Caco-2 (cell line): ENCODE results near the gene ADAMTS15. TPM values are rescaled to one million over a fixed set of nuclear protein-coding genes. Genes with fewer than 3 reads are reported as not detected.

ENCODE experiments used
- BruUV-seq: library from RNA; stranded (reverse); fragments of 400-500 nt; replicated peaks from 2 replicates; lab custom pipeline; 2021; lab: Mats Ljungman, UMichigan
- CTCF ChIA-PET: fragments of 300-600 bp; sonication (Branson Sonifier 250); formaldehyde crosslinking; loops from one replicate; lab custom pipeline; 2022; ENCODE audit warnings: antibody characterized with exemption; lab: Charles Lee
- POLR2A ChIA-PET: fragments of 300-600 bp; sonication (Branson Sonifier 250); formaldehyde crosslinking; loops from one replicate; lab custom pipeline; 2022; ENCODE audit warnings: antibody characterized with exemption; lab: Charles Lee
- DNase-seq, 2 experiments: peaks; one replicate each; pipeline versions ENCODE4 v3.0.0 to v3.0.0-alpha.2; 2020 to 2022
- H3K27me3 ChIP-seq: replicated peaks from 2 replicates; pipeline ENCODE4 v1.6.0; 2011; ENCODE audit warnings: low read length; ENCODE audit not compliant: control insufficient read depth, insufficient read depth
- H3K36me3 ChIP-seq: 2 replicates; pipeline ENCODE4 v1.5.1; 2011; ENCODE audit warnings: low read length; ENCODE audit not compliant: control insufficient read depth, insufficient read depth
- H3K4me1 ChIP-seq: fragments of 250-450 bp; sonication (Bioruptor Pico); 2 replicates; pipeline ENCODE4 v1.5.1; 2020; ENCODE audit warnings: mild to moderate bottlenecking
- H3K4me3 ChIP-seq: 2 replicates; pipeline ENCODE4 v1.5.1; 2011; ENCODE audit warnings: low read depth, mild to moderate bottlenecking, control low read depth, low read length
- H3K9me3 ChIP-seq: fragments of 250-450 bp; sonication (Bioruptor Pico); 2 replicates; pipeline ENCODE4 v1.5.1; 2020; ENCODE audit warnings: mild to moderate bottlenecking, moderate library complexity
- H3K27ac Mint-ChIP-seq: one replicate; pipeline ENCODE4 v1.8.0; 2022; ENCODE audit warnings: mixed read lengths; ENCODE audit not compliant: unreplicated experiment
- H3K27me3 Mint-ChIP-seq: one replicate; pipeline ENCODE4 v1.8.0; 2022; ENCODE audit warnings: mixed read lengths; ENCODE audit not compliant: insufficient read depth, unreplicated experiment
- H3K36me3 Mint-ChIP-seq: one replicate; pipeline ENCODE4 v1.8.0; 2022; ENCODE audit warnings: mild to moderate bottlenecking, mixed read lengths; ENCODE audit not compliant: insufficient read depth, unreplicated experiment
- H3K4me1 Mint-ChIP-seq: one replicate; pipeline ENCODE4 v1.8.0; 2022; ENCODE audit warnings: low read depth, mixed read lengths; ENCODE audit not compliant: unreplicated experiment
- H3K4me3 Mint-ChIP-seq: one replicate; pipeline ENCODE4 v1.8.0; 2022; ENCODE audit warnings: mild to moderate bottlenecking, moderate library complexity, mixed read lengths; ENCODE audit not compliant: unreplicated experiment
- H3K9me3 Mint-ChIP-seq: one replicate; pipeline ENCODE4 v1.8.0; 2022; ENCODE audit warnings: mixed read lengths; ENCODE audit not compliant: unreplicated experiment
- intact Hi-C: fragments of 100-400 bp; cut with micrococcal nuclease; formaldehyde crosslinking; loops from one replicate; pipeline ENCODE4 v1.10.0; 2022; ENCODE audit not compliant: unreplicated experiment
- total RNA-seq: library from RNA; stranded (reverse); gene quantifications from 2 replicates; pipeline ENCODE4 v1.2.3, GENCODE V29; 2022
- TF ChIP-seq, protein P1 (sequence below), 2 experiments: fragments of 200-600 bp in 1 of 2; IDR thresholded peaks; 1 replicate in 1 of 2; 2 replicates in 1 of 2; pipeline versions ENCODE4 v1.5.1 to v1.8.0; 2011 to 2022; ENCODE audit warnings: antibody characterized with exemption in 1 of 2, control low read depth in 1 of 2, inconsistent platforms in 1 of 2, low read depth in 1 of 2, low read length in 1 of 2, mild to moderate bottlenecking in 1 of 2, moderate library complexity in 1 of 2; ENCODE audit not compliant: insufficient read depth in 1 of 2, severe bottlenecking in 1 of 2, unreplicated experiment in 1 of 2

Gene ADAMTS15
- total RNA-seq, 1 experiment from 2014 or later, result 0.20 TPM

DNA sequence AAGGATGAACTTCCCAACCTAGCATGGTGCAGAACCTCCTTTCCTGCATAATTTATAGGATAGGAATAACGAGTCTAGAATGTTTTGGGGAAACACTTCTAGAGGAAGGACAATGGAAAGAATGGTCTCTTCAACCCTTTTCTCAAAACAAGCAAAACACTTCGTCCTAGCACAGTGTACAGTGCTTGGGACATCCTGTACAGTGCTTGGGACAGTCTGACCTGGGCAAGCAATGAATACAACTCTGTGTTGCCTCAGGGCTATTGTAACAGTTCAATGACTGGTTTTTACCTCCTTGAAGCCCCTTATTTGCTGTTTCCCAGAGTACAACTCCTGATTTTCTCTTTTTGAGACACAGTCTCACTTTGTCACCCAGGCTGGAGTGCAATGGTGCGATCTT, 18.5 kb upstream of the ADAMTS15 start:
- Mint-ChIP-seq H3K4me3 (no peak overlapping the region), H3K27me3 (peaks cover 37% of the 10 kb centered on the region), H3K9me3 (no peaks in the 10 kb centered on the region), H3K36me3 (no peaks in the 10 kb centered on the region), H3K4me1 (peaks cover 14% of the 10 kb centered on the region), H3K27ac (no peak overlapping the region)
- intact Hi-C loops, result loop anchor here (5.0 kb wide), 1 partner anchor 132 kb away; no protein-coding TSS in a partner anchor
- Histone ChIP-seq H3K4me3 (no peak overlapping the region), H3K4me1 (peaks cover 5% of the 10 kb centered on the region), H3K9me3 (no peaks in the 10 kb centered on the region), H3K27me3 (peaks cover 24% of the 10 kb centered on the region), H3K36me3 (no peaks in the 10 kb centered on the region)
- POLR2A ChIA-PET, result no interaction called here
- no peak for DNase-seq
- CTCF ChIA-PET, result interaction anchor here (1.4 kb wide), 1 partner anchor 217 kb away, joined by 6 read pairs; no protein-coding TSS in a partner anchor
- TF ChIP-seq, protein P1, sequence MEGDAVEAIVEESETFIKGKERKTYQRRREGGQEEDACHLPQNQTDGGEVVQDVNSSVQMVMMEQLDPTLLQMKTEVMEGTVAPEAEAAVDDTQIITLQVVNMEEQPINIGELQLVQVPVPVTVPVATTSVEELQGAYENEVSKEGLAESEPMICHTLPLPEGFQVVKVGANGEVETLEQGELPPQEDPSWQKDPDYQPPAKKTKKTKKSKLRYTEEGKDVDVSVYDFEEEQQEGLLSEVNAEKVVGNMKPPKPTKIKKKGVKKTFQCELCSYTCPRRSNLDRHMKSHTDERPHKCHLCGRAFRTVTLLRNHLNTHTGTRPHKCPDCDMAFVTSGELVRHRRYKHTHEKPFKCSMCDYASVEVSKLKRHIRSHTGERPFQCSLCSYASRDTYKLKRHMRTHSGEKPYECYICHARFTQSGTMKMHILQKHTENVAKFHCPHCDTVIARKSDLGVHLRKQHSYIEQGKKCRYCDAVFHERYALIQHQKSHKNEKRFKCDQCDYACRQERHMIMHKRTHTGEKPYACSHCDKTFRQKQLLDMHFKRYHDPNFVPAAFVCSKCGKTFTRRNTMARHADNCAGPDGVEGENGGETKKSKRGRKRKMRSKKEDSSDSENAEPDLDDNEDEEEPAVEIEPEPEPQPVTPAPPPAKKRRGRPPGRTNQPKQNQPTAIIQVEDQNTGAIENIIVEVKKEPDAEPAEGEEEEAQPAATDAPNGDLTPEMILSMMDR (IDR thresholded peaks at IDR 0.05; ENCODE audit: insufficient read depth in 1 of 2, low read depth in 1 of 2, low read length in 1 of 2, severe bottlenecking in 1 of 2, unreplicated experiment in 1 of 2), result no peak
- BruUV-seq, result no TSS peak

DNA sequence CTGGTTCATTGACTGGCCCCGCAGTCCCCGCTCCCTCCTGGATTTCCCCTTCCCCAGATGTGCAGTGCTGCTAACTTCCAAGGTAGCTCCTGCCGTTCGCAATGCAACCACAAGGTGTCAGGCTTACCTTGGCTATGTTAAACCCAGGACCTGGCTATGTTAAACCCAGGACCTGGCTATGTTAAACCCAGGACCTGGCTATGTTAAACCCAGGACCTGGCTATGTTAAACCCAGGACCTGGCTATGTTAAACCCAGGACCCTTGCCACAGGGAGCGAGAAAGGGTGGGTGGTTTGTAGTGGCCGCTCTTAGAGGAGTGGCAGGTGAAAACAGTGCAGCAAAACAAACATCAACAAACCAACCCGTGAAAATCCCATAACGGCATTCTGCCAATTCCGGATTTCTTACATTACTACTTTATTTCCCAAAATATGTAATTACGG, 17.1 kb upstream of the ADAMTS15 start:
- Histone ChIP-seq H3K4me1 (peaks cover 5% of the 10 kb centered on the region), H3K36me3 (no peaks in the 10 kb centered on the region), H3K4me3 (no peak overlapping the region), H3K27me3 (peaks cover 20% of the 10 kb centered on the region), H3K9me3 (no peaks in the 10 kb centered on the region)
- intact Hi-C loops, result loop anchor here (1.0 to 5.0 kb wide), 4 partner anchors 41 to 463 kb away; no protein-coding TSS in a partner anchor
- ChIA-PET POLR2A (interaction anchor here (1.0 kb wide), 1 partner anchor 431 kb away, joined by 4 read pairs; no protein-coding TSS in a partner anchor), CTCF (interaction anchor here (0.5 to 5.6 kb wide), 42 partner anchors 11 to 814 kb away, joined by 3 to 132 read pairs (median 4); partner anchors contain the start of genes ADAMTS15 and SNX19)
- H3K27ac Mint-ChIP-seq, result no peak overlapping the region
- TF ChIP-seq, protein P1 (IDR thresholded peaks at IDR 0.05; ENCODE audit: insufficient read depth in 1 of 2, low read depth in 1 of 2, low read length in 1 of 2, severe bottlenecking in 1 of 2, unreplicated experiment in 1 of 2), result peak; percentile 87 to 93
- H3K4me3 Mint-ChIP-seq, result no peak overlapping the region
- peaks cover 32% of the 10 kb centered on the region for H3K27me3 Mint-ChIP-seq
- no peaks in the 10 kb centered on the region for H3K36me3 Mint-ChIP-seq
- H3K9me3 Mint-ChIP-seq, result no peaks in the 10 kb centered on the region
- no TSS peak for BruUV-seq
- peak; percentile 89 to 93 for DNase-seq
- peaks cover 14% of the 10 kb centered on the region for H3K4me1 Mint-ChIP-seq

DNA sequence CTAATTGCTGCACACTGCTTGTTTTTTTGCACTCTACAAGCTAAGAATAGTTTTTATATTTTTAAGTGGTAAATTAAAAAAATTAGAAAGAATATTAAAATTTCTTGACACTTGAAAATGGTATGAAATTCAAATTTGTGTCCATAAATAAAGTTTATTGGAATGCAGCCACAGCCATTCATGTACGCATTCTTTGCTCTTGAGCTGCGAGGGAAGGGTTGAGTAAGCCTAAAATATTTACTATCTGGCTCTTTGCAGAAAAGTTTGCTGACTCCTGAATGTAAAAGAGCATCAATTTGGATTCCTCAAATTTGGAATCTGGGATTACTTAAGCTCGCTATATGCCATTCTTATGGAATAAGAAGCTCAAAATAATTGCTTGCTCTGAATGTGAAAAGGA, 16.6 kb upstream of the ADAMTS15 start:
- intact Hi-C loops, result loop anchor here (1.0 to 5.0 kb wide), 4 partner anchors 42 to 462 kb away; no protein-coding TSS in a partner anchor
- no peak overlapping the region for H3K27ac Mint-ChIP-seq
- H3K4me1 ChIP-seq, result peaks cover 5% of the 10 kb centered on the region
- no peak overlapping the region for H3K4me3 Mint-ChIP-seq
- H3K27me3 Mint-ChIP-seq, result peaks cover 30% of the 10 kb centered on the region
- TF ChIP-seq, protein P1 (IDR thresholded peaks at IDR 0.05; ENCODE audit: insufficient read depth in 1 of 2, low read depth in 1 of 2, low read length in 1 of 2, severe bottlenecking in 1 of 2, unreplicated experiment in 1 of 2), result no peak
- POLR2A ChIA-PET, result interaction anchor here (1.0 kb wide), 1 partner anchor 430 kb away, joined by 4 read pairs; no protein-coding TSS in a partner anchor
- no peaks in the 10 kb centered on the region for H3K9me3 Mint-ChIP-seq
- H3K4me3 ChIP-seq, result no peak overlapping the region
- CTCF ChIA-PET, result interaction anchor here (0.6 to 5.6 kb wide), 25 partner anchors 16 to 813 kb away, joined by 3 to 132 read pairs (median 4); partner anchors contain the start of genes ADAMTS15 and SNX19
- no peak for DNase-seq
- H3K4me1 Mint-ChIP-seq, result peaks cover 14% of the 10 kb centered on the region
- peaks cover 18% of the 10 kb centered on the region for H3K27me3 ChIP-seq
- BruUV-seq, result no TSS peak
- no peaks in the 10 kb centered on the region for H3K9me3 ChIP-seq
- H3K36me3 ChIP-seq, result no peaks in the 10 kb centered on the region
- no peaks in the 10 kb centered on the region for H3K36me3 Mint-ChIP-seq
